Measurements from ENCODE around the gene GLB1L3.

GRCh38 chr11:134250246-134250645, 25.9 kb upstream of the GLB1L3 start:
- TF ChIP-seq, protein P1, sequence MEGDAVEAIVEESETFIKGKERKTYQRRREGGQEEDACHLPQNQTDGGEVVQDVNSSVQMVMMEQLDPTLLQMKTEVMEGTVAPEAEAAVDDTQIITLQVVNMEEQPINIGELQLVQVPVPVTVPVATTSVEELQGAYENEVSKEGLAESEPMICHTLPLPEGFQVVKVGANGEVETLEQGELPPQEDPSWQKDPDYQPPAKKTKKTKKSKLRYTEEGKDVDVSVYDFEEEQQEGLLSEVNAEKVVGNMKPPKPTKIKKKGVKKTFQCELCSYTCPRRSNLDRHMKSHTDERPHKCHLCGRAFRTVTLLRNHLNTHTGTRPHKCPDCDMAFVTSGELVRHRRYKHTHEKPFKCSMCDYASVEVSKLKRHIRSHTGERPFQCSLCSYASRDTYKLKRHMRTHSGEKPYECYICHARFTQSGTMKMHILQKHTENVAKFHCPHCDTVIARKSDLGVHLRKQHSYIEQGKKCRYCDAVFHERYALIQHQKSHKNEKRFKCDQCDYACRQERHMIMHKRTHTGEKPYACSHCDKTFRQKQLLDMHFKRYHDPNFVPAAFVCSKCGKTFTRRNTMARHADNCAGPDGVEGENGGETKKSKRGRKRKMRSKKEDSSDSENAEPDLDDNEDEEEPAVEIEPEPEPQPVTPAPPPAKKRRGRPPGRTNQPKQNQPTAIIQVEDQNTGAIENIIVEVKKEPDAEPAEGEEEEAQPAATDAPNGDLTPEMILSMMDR (IDR thresholded peaks at IDR 0.05): no peak
- TF ChIP-seq POLR2A (IDR thresholded peaks at IDR 0.05): no peak
